Measurements from ENCODE around the gene RASGRP3.

The RASGRP3 gene

GRCh38 chr2:33494155-33494779 is 17.8 kb downstream of the RASGRP3 start:
- DNase-seq, result no peak

GRCh38 chr2:33494877-33495641 is 18.6 kb downstream of the RASGRP3 start:
- DNase-seq, result no peak

- DNase-seq, result no peak
Measured at GRCh38 chr2:33495683-33496082, 19.2 kb downstream of the RASGRP3 start.

GRCh38 chr2:33496150-33496549 is 19.7 kb downstream of the RASGRP3 start:
- DNase-seq, result no peak

GRCh38 chr2:33496726-33497125 is 20.3 kb downstream of the RASGRP3 start:
- no peak for DNase-seq

- no peak for DNase-seq
Measured at GRCh38 chr2:33497221-33497650, 20.8 kb downstream of the RASGRP3 start.

GRCh38 chr2:33498291-33498956 is 22.0 kb downstream of the RASGRP3 start:
- DNase-seq, result no peak

- DNase-seq, result no peak
Measured at GRCh38 chr2:33500177-33500576, 23.7 kb downstream of the RASGRP3 start.

- no peak for DNase-seq
Measured at GRCh38 chr2:33502025-33502424, 25.6 kb downstream of the RASGRP3 start.

GRCh38 chr2:33503002-33503401 is 26.6 kb downstream of the RASGRP3 start:
- DNase-seq, result no peak

- no peak for DNase-seq
Measured at GRCh38 chr2:33505966-33506365, 29.5 kb downstream of the RASGRP3 start.

GRCh38 chr2:33509908-33510585 is 33.6 kb downstream of the RASGRP3 start:
- DNase-seq, result no peak

GRCh38 chr2:33510586-33510968 is 34.1 kb downstream of the RASGRP3 start:
- DNase-seq, result no peak

- no peak for DNase-seq
Measured at GRCh38 chr2:33511141-33511540, 34.7 kb downstream of the RASGRP3 start.

GRCh38 chr2:33512112-33512511 is 35.7 kb downstream of the RASGRP3 start:
- no peak for DNase-seq

GRCh38 chr2:33513480-33513879 is 37.0 kb downstream of the RASGRP3 start:
- DNase-seq, result no peak

- DNase-seq, result no peak
Measured at GRCh38 chr2:33516456-33516995, 40.1 kb downstream of the RASGRP3 start.

- DNase-seq, result no peak
Measured at GRCh38 chr2:33518200-33518599, 41.8 kb downstream of the RASGRP3 start.

GRCh38 chr2:33518929-33519328 is 42.5 kb downstream of the RASGRP3 start:
- DNase-seq, result no peak

- DNase-seq, result no peak
Measured at GRCh38 chr2:33521791-33522281, 45.4 kb downstream of the RASGRP3 start.

- no peak for DNase-seq
Measured at GRCh38 chr2:33522576-33522975, 46.1 kb downstream of the RASGRP3 start.

- DNase-seq, result no peak
Measured at GRCh38 chr2:33525666-33526065, 49.2 kb downstream of the RASGRP3 start.

- DNase-seq, result no peak
Measured at GRCh38 chr2:33526132-33526531, 49.7 kb downstream of the RASGRP3 start.

All from activated T-cell treated with anti-CD3 and anti-CD28 coated beads for 4 hours (primary cell).